ENCODE results near the gene DIP2C.

GRCh38 chr10:690372-691161, 1.1 kb upstream of the DIP2C start:
- TF ChIP-seq CTCF (IDR thresholded peaks at IDR 0.05) (no peak), EP300 (IDR thresholded peaks at IDR 0.05; ENCODE audit: low read depth) (no peak), POLR2A (IDR thresholded peaks at IDR 0.05) (no peak)

All from transverse colon (tissue), 3 donors.